ENCODE results near the gene RPS6KA3. TPM values are rescaled to one million over a fixed set of nuclear protein-coding genes. Genes with fewer than 3 reads are reported as not detected.
"Not testable (repeated sequence)": the region's sequence is repeated elsewhere in the genome, so short reads cannot be mapped to it uniquely, and the experiment has no call there.

Gene RPS6KA3
- total RNA-seq, 2 experiments from 2014 or later: 27.7 to 27.9 TPM

GRCh38 chrX:20211261-20211786, 55.4 kb downstream of the RPS6KA3 start:
- H3K4me3 Mint-ChIP-seq: no peak overlapping the region
- no peak overlapping the region for H3K27ac Mint-ChIP-seq
- no peaks in the 10 kb centered on the region for H3K27me3 Mint-ChIP-seq (ENCODE audit: low read depth)
- H3K36me3 Mint-ChIP-seq (ENCODE audit: low read depth): peaks cover 17% of the 10 kb centered on the region
- H3K9me3 Mint-ChIP-seq: no peaks in the 10 kb centered on the region
- DNase-seq: no peak
- intact Hi-C loops (cut with micrococcal nuclease): no loop called here
- peaks cover 58% of the 10 kb centered on the region for H3K4me1 Mint-ChIP-seq (ENCODE audit: low read depth)
- CTCF ChIA-PET: no interaction called here

GRCh38 chrX:20205927-20206708, 60.6 kb downstream of the RPS6KA3 start:
- Mint-ChIP-seq H3K27me3 (ENCODE audit: low read depth) (no peaks in the 10 kb centered on the region), H3K9me3 (no peaks in the 10 kb centered on the region), H3K27ac (no peak overlapping the region), H3K36me3 (ENCODE audit: low read depth) (peaks cover 24% of the 10 kb centered on the region), H3K4me1 (ENCODE audit: low read depth) (peaks cover 40% of the 10 kb centered on the region), H3K4me3 (no peak overlapping the region)
- CTCF ChIA-PET: no interaction called here
- intact Hi-C loops (cut with micrococcal nuclease): no loop called here
- DNase-seq: no peak

GRCh38 chrX:20204351-20204750, 62.4 kb downstream of the RPS6KA3 start:
- intact Hi-C loops (cut with micrococcal nuclease): no loop called here
- no peaks in the 10 kb centered on the region for H3K9me3 Mint-ChIP-seq
- H3K27me3 Mint-ChIP-seq (ENCODE audit: low read depth): no peaks in the 10 kb centered on the region
- H3K27ac Mint-ChIP-seq: no peak overlapping the region
- H3K36me3 Mint-ChIP-seq (ENCODE audit: low read depth): peaks cover 29% of the 10 kb centered on the region
- CTCF ChIA-PET: no interaction called here
- H3K4me3 Mint-ChIP-seq: no peak overlapping the region
- no peak for DNase-seq
- peaks cover 35% of the 10 kb centered on the region for H3K4me1 Mint-ChIP-seq (ENCODE audit: low read depth)

- H3K9me3 Mint-ChIP-seq: no peaks in the 10 kb centered on the region
- no peak overlapping the region for H3K4me3 Mint-ChIP-seq
- H3K27ac Mint-ChIP-seq: no peak overlapping the region
- peaks cover 16% of the 10 kb centered on the region for H3K36me3 Mint-ChIP-seq (ENCODE audit: low read depth)
- DNase-seq: no peak
- CTCF ChIA-PET: no interaction called here
- H3K27me3 Mint-ChIP-seq (ENCODE audit: low read depth): no peaks in the 10 kb centered on the region
- peaks cover 17% of the 10 kb centered on the region for H3K4me1 Mint-ChIP-seq (ENCODE audit: low read depth)
- intact Hi-C loops (cut with micrococcal nuclease): no loop called here
These were observed 69.0 kb downstream of the RPS6KA3 start for GRCh38 chrX:20197641-20198210.

GRCh38 chrX:20189171-20189570, 77.5 kb downstream of the RPS6KA3 start:
- Mint-ChIP-seq H3K27me3 (ENCODE audit: low read depth) (no peaks in the 10 kb centered on the region), H3K27ac (no peak overlapping the region), H3K4me1 (ENCODE audit: low read depth) (no peaks in the 10 kb centered on the region), H3K9me3 (no peaks in the 10 kb centered on the region), H3K4me3 (no peak overlapping the region), H3K36me3 (ENCODE audit: low read depth) (peaks cover 22% of the 10 kb centered on the region)
- no peak for DNase-seq
- intact Hi-C loops (cut with micrococcal nuclease): no loop called here
- CTCF ChIA-PET: no interaction called here

GRCh38 chrX:20181598-20182329, 84.9 kb downstream of the RPS6KA3 start:
- peak overlapping the region; percentile 51 for H3K27ac Mint-ChIP-seq
- peaks cover 14% of the 10 kb centered on the region for H3K36me3 Mint-ChIP-seq (ENCODE audit: low read depth)
- no peaks in the 10 kb centered on the region for H3K9me3 Mint-ChIP-seq
- CTCF ChIA-PET: interaction anchor here (0.6 kb wide), 1 partner anchor 258 kb away, joined by 3 read pairs; no protein-coding TSS in a partner anchor
- H3K4me1 Mint-ChIP-seq (ENCODE audit: low read depth): peaks cover 11% of the 10 kb centered on the region
- H3K4me3 Mint-ChIP-seq: no peak overlapping the region
- DNase-seq: peak; percentile 7
- intact Hi-C loops (cut with micrococcal nuclease): loop anchor here (5.0 kb wide), 1 partner anchor 36 kb away; no protein-coding TSS in a partner anchor
- no peaks in the 10 kb centered on the region for H3K27me3 Mint-ChIP-seq (ENCODE audit: low read depth)

GRCh38 chrX:20177093-20177492, 89.6 kb downstream of the RPS6KA3 start:
- H3K36me3 Mint-ChIP-seq (ENCODE audit: low read depth): peaks cover 9% of the 10 kb centered on the region
- H3K27ac Mint-ChIP-seq: no peak overlapping the region
- H3K9me3 Mint-ChIP-seq: no peaks in the 10 kb centered on the region
- DNase-seq: no peak
- H3K4me3 Mint-ChIP-seq: no peak overlapping the region
- CTCF ChIA-PET: no interaction called here
- H3K27me3 Mint-ChIP-seq (ENCODE audit: low read depth): no peaks in the 10 kb centered on the region
- peaks cover 8% of the 10 kb centered on the region for H3K4me1 Mint-ChIP-seq (ENCODE audit: low read depth)
- intact Hi-C loops (cut with micrococcal nuclease): no loop called here

- H3K4me3 Mint-ChIP-seq: no peak overlapping the region
- H3K4me1 Mint-ChIP-seq (ENCODE audit: low read depth): no peaks in the 10 kb centered on the region
- H3K27ac Mint-ChIP-seq: no peak overlapping the region
- H3K36me3 Mint-ChIP-seq (ENCODE audit: low read depth): peaks cover 4% of the 10 kb centered on the region
- CTCF ChIA-PET: no interaction called here
- no peaks in the 10 kb centered on the region for H3K27me3 Mint-ChIP-seq (ENCODE audit: low read depth)
- intact Hi-C loops (cut with micrococcal nuclease): no loop called here
- DNase-seq: no peak
- no peaks in the 10 kb centered on the region for H3K9me3 Mint-ChIP-seq
These were observed 92.9 kb downstream of the RPS6KA3 start for GRCh38 chrX:20173856-20174255.

- H3K4me1 Mint-ChIP-seq (ENCODE audit: low read depth): no peaks in the 10 kb centered on the region
- no peaks in the 10 kb centered on the region for H3K27me3 Mint-ChIP-seq (ENCODE audit: low read depth)
- H3K9me3 Mint-ChIP-seq: no peaks in the 10 kb centered on the region
- no peak for DNase-seq
- peaks cover 4% of the 10 kb centered on the region for H3K36me3 Mint-ChIP-seq (ENCODE audit: low read depth)
- CTCF ChIA-PET: no interaction called here
- intact Hi-C loops (cut with micrococcal nuclease): no loop called here
- no peak overlapping the region for H3K27ac Mint-ChIP-seq
- no peak overlapping the region for H3K4me3 Mint-ChIP-seq
These were observed 93.4 kb downstream of the RPS6KA3 start for GRCh38 chrX:20173313-20173712.

- Mint-ChIP-seq H3K36me3 (ENCODE audit: low read depth) (peaks cover 6% of the 10 kb centered on the region), H3K27me3 (ENCODE audit: low read depth) (no peaks in the 10 kb centered on the region), H3K27ac (no peak overlapping the region), H3K4me1 (ENCODE audit: low read depth) (no peaks in the 10 kb centered on the region), H3K9me3 (no peaks in the 10 kb centered on the region), H3K4me3 (no peak overlapping the region)
- CTCF ChIA-PET: no interaction called here
- no peak for DNase-seq
- intact Hi-C loops (cut with micrococcal nuclease): no loop called here
These were observed 94.8 kb downstream of the RPS6KA3 start for GRCh38 chrX:20171887-20172286.

- H3K4me3 Mint-ChIP-seq; H3K4me1 Mint-ChIP-seq (ENCODE audit: low read depth); H3K9me3 Mint-ChIP-seq; H3K27me3 Mint-ChIP-seq (ENCODE audit: low read depth); intact Hi-C loops (cut with micrococcal nuclease); DNase-seq; CTCF ChIA-PET; H3K27ac Mint-ChIP-seq: not testable (repeated sequence)
- H3K36me3 Mint-ChIP-seq (ENCODE audit: low read depth): peaks cover 12% of the 10 kb centered on the region
These were observed 104.2 kb downstream of the RPS6KA3 start for GRCh38 chrX:20162516-20162915.

- Mint-ChIP-seq H3K27me3 (ENCODE audit: low read depth) (no peaks in the 10 kb centered on the region), H3K9me3 (no peaks in the 10 kb centered on the region), H3K27ac (no peak overlapping the region), H3K4me3 (no peak overlapping the region), H3K4me1 (ENCODE audit: low read depth) (no peaks in the 10 kb centered on the region), H3K36me3 (ENCODE audit: low read depth) (peaks cover 17% of the 10 kb centered on the region)
- no peak for DNase-seq
- CTCF ChIA-PET: no interaction called here
- intact Hi-C loops (cut with micrococcal nuclease): no loop called here
These were observed 106.8 kb downstream of the RPS6KA3 start for GRCh38 chrX:20159797-20160385.
